ENCODE measurements around the gene TLCD4.
"Not testable (repeated sequence)": the region's sequence is repeated elsewhere in the genome, so short reads cannot be mapped to it uniquely, and the experiment has no call there.

TLCD4 gene

DNA sequence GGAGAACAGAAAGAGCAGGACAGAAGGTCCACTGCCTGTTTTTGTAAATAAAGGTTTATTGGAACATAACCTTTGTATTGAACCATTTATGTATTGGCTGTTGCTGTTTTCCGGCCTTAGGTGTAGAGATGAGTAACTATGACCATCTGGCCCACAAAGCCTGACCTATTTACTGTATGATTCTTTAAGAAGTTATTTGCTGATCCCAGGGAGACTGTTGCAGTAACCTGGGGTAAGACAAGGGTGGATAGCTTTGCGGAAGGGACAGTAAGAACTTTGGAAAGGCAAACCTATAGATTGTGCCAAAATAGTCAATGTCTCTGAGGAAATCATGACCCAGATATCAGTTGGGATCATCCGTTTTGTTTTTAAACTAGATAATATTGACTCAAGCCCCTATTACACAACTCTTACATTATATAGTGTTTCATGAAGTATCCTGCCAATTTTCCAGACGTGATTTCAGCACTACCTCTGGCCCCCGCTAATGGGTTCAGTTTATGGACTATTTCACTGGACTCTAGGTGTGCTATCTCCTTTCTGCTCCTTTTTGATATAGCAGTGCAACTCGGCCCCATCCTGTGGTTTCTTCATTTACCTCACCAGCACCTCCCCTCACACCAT, 20.8 kb upstream of the TLCD4 start:
- no peak for DNase-seq

DNA sequence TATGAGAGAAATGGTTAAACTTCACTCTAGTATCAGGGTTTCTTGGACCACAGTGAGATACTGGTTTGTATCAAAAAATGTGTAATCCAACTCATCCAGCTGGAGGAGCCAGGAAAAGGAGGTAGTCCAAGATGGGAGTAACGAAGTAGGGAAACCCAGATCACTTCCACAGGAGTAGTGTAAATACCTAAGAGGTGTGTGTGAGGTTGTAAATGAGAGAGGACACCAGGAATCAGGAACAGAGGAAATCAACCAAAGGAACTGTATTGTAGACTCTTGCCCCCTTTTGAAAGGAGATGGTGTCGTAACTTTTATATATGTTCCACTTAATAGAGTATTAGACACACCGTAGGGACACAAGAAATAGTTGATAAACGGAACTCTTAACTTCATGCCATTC, 19.7 kb upstream of the TLCD4 start:
- no peak for DNase-seq

DNA sequence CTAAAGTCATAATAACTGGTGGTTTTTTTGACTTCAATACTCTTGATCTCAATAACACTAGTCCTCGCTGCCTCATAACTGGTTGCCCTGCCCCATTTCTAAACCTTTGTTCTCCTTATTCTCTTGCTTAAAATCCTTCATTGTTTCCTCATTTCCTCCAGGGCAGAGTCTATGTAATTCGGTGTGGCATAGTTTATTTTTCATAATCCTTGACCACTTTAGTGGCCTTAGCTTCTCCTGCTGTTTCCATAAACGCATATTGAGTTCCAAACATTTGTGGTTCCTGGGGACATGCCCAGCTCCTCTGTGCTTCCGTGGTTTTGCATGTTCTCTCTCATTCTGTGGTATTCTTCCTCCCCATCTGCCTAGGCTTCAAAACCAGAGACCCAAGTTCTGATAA, 19.0 kb upstream of the TLCD4 start:
- DNase-seq, result no peak

DNA sequence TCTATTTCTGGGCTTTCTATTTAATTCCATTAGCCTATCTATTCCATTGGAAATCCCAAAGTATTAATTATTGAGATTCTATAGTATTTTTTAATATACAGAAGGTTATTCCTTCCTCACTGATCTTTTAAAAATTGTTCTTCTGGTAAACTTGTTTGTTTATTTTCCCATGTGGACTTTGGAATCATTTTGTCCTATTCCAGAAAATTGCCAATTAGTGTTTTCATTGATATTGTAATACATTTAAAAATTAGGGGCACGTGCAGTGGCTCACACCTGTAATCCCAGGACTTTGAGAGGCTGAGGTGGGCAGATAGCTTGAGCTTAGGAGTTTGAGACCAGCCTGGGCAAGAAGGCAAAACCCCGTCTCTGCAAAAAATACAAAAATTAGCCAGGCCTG, 8.4 kb upstream of the TLCD4 start:
- no peak for DNase-seq

DNA sequence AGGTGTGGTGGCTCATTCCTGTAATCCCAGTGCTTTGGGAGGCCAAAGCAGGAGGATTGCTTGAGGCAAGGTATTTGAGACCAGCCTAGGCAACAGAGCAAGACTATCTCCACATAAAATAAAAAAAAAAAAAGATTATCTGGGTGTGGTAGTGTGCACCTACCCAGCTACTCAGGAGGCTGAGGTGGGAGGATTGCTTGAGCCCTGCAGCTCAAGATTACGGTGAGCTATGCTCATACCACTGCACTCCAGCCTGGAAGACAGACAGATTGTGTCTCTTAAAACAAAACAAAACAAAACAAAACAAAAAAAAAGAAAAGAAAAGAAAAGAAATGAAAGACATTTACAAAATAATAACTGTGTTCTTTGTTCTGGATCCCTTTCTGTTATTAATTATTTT, 6.1 kb upstream of the TLCD4 start:
- no peak for DNase-seq

DNA sequence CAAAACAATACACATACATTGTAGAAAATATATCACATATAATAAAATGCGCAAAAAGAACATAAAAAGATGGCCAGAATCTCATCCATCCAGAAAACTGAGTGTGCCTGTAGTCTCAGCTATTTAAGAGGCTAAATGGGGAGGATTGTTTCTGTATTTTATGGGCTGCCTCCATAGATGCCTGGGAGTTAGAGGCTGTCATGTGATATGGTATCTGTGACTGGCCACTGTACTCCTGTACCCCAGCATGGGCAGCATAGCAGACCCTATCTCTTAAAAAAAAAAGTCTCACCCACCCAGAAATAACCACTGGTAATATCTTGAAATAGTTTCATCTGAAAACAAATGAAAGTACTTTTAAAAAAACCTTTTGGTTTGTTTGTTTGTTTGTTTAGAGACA, 3.5 kb upstream of the TLCD4 start:
- no peak for DNase-seq

DNA sequence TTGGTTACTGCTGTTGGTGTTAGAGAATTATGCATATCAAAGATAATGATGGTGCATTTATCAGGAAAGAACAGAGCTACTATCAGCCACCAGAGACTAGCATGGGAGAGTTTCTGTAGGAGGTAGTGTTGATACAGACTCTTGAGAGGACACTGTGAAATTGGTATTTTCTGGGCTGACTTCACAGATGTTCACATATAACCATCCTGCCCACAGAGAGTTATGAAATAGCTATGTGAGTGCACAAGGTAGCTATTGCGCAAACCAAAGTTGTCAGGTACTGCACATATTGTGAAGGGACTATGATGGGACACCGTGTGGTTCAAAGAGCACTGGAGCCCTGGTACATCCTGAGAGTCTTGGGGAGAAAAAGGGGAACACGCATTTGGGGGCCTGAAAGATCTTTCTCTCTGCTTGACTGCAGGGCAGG, 1.4 kb upstream of the TLCD4 start:
- no peak for DNase-seq

DNA sequence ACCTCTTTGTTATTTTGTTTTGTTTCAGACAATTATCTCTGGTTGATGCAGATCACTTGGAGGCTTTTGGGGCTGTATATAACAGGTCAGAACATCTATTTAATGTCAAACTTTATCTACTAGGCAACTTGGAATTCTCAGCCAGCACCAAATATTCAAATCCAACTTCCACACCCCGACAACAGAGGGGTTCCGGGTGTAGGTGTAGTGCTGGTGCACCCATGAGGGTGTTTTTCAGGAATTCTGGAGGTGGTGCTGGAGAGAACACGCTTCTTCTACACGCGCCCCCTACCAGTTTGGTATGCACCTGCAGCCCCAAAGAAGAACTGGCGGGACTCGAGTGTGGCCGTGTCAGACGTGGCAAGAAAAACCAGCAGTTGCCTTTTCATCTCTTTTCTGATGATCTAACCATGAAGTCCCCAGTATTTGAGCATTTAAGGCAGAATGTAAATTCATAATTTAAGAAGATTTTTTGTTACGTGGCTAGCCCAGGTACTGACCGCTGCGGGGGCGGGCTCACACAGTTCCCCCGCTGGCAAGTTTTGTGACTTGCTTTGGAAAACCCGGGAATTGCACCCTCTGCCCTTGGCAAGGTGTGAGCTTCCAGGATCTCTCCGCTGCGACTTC, 462 bp upstream of the TLCD4 start:
- DNase-seq, result peak; percentile 30

DNA sequence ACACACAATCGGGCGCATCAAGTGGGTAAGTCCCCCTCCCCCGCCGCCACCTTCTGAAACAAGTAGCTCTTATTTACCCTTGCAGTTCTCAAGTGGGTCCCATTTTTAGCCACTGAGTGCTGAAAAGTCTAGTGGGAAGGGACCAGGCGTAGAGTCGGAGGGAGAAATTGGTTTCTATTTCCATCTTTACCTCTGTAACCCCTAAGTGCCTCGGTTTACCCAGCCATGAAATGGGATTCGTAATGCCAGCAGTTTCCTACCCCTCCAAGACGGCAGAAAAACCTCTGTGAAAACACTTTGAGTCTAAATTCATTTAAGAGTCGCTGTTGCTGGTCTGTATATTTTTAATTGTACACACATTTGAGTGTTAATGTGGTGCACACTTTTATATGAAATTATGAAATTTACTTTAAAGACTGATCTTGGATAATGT, 928 bp downstream of the TLCD4 start:
- no peak for DNase-seq

DNA sequence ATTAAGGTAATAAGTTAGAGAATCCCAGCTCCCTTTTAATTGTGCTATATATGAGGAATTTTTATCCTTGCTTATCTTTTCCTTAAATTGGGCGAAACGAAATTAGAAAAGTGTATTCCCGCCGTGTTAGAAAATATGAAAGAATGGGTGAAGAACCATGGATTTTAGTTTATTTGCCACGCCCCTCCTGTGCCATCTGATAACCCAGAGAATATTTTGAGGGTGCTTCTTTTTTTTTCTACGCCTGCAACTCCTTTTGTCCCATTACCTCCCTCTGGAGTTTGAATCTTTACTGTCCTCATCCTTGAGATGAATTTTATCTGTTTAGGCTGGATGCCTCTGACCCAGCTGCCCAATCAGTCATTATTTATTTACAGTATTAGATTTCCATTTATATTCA, 1.6 kb downstream of the TLCD4 start:
- no peak for DNase-seq

DNA sequence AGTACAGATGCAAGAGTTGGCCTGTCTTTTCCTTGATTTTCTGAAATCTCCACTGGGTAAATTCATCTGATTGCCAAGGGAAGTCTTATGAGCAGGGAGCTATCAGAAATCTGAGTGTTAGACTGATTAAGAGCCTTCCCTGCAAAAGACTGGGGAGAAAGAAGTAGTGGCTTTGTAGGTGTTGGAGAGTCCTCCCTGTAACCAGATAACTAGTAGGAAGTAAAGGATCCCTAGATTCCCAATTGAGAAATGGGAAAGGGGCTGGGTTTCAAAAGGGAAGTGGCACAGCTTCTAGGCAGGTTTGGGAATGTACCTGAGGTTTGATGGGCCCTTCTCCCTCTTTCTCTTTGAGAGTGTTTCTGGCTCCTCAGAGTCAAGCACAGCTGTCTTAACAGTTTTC, 2.1 kb downstream of the TLCD4 start:
- no peak for DNase-seq

DNA sequence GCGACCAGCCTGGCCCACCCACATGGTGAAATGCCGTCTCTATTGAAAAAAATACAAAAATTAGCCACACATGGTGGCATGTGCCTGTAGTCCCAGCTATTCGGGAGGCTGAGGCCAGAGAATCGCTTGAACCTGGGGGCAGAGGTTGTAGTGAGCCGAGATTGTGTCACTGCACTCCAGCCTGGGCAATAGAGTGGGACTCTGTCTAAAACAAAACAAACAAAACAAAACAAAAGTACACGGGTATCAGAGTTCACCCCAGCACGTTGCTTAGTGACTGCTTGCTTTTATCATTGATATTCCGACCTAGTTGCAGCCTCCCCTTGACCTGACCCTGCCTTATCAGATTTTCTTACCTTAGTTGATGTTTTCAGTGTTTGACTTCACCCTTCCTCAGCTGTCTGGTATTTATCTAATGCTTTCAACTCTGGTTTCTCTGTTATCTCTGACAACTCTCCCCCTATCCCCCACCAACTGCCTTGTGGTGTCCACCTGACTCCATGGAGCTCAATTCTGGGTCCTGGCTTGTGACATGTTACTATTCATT, 5.1 kb downstream of the TLCD4 start:
- no peak for DNase-seq

DNA sequence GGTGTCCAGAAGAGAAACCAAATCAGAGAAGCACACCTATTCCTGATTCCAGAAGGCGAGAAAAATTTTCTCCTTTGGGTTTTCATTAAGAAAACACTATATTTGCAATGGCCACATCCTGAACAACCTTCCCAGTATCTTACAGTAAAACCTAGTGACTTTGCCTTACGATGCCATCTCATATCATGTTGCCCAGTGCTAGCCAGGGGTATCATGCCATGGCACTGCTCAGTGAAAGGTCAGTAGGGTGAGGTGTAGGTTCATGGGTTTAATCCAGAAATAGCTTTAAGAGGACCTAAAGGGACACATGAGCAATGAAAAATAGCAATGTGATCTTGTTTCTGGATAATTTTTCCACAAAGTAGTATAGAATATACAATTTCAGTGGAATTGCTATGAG, 7.2 kb downstream of the TLCD4 start:
- no peak for DNase-seq

DNA sequence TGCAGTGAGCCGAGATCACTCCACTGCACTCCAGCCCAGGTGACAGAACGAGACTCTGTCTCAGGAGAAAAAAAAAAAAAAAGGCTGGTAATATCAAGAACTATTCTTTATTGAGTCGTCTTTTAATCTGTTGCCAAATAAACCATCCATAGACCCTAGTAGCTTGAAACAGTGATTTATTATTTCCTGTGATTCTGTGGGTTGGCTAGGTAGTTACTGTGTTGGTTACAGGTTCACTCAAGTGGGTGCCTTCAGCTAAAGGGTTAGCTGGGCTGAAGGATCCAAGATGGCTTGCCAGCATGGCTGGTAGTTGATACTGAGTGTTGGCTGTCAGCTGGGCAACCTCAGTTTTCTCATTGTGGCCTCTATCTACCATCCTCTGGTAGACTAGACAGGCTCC, 9.2 kb downstream of the TLCD4 start:
- no peak for DNase-seq

DNA sequence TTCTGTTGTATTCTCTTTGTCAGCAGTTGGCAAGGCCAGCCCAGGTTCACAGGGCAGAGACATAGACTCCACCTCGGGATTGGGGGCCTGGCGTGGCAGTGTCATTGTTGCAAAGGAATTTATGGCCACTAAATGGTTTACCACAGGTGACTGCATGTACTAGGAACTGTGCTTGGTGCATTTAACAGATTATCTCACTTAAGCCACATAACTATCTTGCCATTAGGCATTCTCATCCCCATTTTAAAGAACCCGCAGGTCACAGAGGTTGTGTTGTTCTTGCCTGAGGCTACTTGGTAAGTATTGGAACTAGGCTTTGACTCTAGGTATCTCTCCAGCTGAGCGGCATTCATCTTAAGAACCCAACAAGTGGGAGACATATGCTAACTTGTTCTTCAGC, 9.7 kb downstream of the TLCD4 start:
- DNase-seq, result no peak

DNA sequence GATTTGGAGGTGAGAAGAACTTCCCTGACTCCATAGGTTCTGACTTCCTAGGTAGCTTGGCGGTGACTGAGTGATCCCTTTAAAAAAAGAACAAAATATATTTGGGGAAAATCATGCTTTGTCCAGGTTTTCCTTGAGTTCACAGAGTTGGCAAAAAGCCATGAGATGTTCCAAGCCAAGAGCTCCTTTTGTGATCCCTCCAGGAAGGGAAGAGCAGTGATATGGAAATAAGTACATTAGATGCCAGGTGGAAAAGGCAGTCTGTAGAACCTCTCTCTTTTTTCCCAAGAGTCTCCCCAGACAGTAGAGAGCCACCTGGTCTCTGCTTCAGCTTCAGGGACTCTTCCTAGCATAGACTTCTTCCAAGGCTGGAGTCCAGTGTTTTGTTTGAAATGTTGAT, 10.2 kb downstream of the TLCD4 start:
- DNase-seq, result no peak

DNA sequence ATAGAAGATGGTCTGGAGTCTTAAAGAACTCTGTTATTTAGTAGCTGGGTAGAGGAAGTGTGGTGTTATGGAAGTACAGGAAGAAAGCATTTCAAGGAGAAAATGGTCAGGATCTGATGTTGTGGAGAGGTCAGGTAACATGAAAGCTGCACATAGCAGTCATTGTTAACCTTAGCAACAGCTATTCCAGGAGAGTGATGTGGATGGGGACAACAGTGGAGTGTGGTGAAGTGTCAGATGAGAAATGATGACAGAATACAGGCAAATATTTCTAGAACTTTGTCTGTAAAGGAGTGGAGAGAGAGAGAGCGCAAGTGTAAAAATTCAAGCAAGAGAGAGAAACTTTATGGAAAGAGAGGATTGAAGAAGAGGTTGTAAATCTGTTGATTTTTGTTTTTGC, 15.6 kb downstream of the TLCD4 start:
- no peak for DNase-seq

DNA sequence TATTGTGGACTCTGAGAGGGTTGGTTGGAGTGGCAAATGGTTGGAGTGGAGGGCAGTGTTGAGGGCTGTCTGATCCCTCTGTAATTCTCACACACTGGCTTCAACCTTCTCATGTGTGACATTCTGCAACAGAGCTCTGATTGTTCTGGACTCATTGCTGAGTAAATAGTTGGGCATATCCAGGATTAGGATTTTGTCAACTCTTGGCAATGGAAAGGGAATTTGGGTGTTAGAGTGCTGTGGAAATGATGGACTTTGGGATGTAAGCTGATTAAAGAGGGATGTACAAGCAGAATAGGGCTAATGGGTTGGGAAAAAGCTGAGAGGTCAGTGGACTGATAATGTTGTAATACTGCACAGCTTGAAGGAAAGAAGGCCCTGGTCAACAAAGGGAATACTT, 16.5 kb downstream of the TLCD4 start:
- DNase-seq, result no peak

DNA sequence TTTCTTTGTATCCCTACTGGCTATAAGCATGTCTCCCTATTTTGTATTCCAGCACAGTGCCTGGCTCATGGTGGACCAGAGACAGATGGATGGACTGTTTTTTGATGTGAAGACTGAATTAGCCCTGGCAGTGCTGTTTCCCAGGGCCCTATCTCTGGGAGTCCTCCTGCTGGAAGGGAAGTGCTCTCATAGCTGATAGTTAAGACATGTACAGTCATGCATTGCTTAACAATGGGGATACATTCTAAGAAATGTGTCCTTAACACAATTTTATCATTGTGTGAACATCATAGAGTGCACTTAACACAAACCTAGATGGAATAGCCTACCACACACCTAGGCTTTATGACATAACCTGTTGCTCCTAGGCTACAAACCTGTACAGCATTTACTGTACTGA, 21.1 kb downstream of the TLCD4 start:
- no peak for DNase-seq

DNA sequence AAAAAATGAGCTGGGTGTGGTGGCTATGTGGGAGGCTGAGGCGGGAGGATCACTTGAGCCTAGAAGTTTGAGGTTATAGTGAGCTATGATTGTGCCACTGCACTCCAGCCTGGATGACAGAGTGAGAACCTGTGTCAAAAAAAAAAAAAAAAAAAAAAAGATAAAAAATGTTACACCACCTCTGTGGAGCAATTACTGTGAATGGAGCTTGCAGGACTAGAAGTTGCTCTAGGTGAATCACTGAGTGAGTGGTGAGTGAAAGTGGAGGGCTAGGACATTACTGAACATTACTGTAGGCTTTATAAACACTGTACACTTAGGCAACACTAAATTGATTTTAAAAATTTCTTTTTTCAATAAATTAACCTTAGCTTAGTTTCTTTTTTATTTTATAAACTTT, 21.9 kb downstream of the TLCD4 start:
- no peak for DNase-seq

DNA sequence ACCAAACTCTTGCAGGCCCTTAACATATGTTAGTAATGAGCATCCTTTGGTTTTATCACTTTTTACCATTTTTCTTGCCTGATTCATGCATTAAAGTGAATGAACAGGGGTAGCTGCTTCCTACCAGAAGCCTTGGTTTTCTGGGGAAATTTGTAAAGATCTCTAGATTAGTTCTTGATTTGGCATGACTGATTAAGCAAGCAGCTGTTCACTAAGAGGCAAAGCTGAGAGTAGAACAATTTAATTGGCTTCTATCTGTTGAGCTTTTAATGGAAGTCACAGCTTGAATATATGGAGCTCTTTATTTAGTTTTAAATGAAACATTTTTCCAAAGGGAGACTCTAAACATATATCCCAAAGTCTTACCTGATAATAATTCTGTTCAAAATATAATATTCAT, 23.6 kb downstream of the TLCD4 start:
- no peak for DNase-seq

DNA sequence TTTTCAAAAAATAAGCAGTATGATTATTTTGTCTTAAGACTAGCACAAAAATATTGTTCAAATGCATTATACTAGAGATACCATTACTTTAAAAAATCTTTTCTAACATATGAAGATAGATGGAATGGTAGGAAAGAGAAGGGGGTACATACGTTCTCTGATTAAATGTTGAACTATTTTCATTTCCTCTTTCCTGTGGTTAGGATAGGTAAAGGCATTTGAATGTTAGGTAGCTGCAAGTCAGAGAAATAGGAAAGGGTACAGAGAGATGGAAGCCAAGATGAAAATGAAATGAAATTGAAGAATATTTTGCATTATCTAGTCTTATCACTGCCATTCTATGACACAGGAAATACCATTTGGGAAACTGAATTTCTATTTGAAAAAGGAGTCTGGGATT, 28.3 kb downstream of the TLCD4 start:
- no peak for DNase-seq

DNA sequence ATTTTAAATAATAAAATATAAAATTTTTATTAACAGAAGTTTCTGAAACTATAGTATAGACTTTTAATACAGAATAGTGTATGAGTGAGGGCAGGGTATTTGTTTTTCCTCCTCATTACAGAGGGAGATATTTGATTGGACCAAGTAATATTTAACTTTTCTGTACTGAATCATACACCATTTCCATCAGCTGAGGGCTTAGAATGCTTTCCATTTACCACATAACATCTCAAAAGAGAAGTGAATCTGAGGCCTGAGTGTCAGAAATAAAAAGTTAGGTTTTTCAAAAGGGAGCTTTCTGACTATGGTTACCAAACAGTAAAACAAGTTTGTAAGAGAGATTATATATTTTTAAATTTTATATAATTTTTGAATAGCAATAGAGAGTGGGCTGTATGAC, 29.5 kb downstream of the TLCD4 start:
- no peak for DNase-seq

DNA sequence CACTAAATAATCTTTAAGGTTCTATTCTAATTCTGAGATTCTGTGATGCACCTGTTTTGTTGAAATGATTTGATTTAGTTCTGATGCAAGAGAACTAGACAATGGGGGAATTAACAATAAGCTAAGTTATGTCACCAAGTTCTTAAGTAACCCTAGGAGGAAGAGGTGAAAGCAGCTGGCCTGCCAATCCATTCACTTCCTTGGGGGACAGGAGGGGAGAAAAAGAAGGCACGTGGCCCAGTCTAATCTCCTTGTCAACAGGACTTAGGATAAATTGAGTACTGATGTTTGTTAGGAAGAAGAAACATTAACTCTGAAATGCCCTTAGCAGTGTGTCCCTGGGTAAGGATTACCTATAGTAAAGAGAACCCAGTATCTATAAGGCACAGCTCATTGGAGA, 36.9 kb downstream of the TLCD4 start:
- no peak for DNase-seq

DNA sequence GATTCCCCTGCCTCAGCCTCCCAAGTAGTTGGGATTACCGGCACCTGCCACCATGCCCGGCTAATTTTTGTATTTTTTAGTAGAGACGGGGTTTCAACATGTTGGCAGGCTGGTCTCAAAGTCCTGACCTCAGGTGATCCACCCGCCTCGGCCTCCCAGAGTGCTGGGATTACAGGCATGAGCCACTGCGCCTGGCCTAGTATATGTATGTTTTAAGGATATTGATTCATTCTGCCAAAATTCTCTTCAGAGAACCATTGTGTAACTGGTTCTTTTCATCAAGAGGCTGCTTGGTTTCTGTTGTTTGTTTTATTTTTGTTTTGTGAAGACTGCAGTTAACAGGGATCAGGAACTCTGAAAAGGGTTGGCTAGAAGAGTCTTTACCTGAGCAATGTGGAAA, 48.4 kb downstream of the TLCD4 start:
- not testable (repeated sequence) for DNase-seq

All from stimulated activated CD4-positive, alpha-beta T cell treated with anti-CD3 and anti-CD28 coated beads, Interleukin-12 subunit alpha, Interleukin-12 subunit beta, amount 100 ng/mL, for 4 hours (primary cell).